HG03469 (cell line): Measurements from ENCODE around the gene MAN2A2.

Experiments
- ATAC-seq: cut with Tn5 transposase; IDR thresholded peaks from one replicate; pipeline ENCODE4 v1.9.1; 2021; ENCODE audit warnings: mild to moderate bottlenecking, moderate library complexity, moderate number of reproducible peaks; ENCODE audit not compliant: unreplicated experiment

Gene MAN2A2

DNA sequence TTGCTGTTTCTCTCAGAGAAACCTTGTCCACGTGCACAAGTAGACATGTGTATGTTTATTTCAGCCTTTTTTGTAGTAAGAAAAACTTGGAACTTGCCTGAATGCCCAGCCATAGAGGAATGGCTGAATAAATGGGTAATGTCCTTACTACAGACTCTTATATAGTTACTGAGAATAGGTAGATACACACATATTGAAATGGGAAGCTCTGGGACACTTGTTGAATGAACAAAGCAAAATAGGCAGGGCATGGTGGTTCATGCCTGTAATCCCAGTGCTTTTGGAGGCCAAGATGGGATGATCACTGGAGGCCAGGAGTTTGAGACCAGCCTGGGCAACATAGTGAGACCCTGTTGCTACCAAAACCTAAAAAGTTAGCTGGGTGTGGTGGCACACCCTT is 33.7 kb downstream of the MAN2A2 start:
- no peak for ATAC-seq

DNA sequence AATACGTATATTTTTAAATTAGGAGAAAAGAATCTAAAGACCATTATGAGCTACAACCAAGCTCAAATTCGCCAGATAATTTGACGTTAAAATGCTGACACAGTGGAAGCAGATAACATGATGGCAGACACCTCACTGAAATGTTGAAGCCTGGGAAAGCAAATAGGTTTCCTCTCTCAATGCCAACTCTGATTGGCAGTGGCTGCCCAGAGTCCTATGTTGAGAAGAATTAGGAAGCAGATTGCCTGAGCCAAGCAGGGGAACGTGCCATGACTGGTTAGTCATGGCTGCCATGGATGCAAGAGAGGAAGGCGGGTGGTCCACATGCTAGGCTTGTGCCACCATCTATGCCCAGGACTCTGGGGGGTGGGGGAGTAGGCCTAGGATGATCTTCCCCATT is 35.2 kb downstream of the MAN2A2 start:
- ATAC-seq, result no peak

- no peak for ATAC-seq
Measured at GRCh38 chr15:90939756-90940155, 36.7 kb downstream of the MAN2A2 start.

GRCh38 chr15:90941038-90941437 is 37.9 kb downstream of the MAN2A2 start:
- no peak for ATAC-seq

GRCh38 chr15:90942354-90943120 is 39.4 kb downstream of the MAN2A2 start:
- ATAC-seq, result no peak

DNA sequence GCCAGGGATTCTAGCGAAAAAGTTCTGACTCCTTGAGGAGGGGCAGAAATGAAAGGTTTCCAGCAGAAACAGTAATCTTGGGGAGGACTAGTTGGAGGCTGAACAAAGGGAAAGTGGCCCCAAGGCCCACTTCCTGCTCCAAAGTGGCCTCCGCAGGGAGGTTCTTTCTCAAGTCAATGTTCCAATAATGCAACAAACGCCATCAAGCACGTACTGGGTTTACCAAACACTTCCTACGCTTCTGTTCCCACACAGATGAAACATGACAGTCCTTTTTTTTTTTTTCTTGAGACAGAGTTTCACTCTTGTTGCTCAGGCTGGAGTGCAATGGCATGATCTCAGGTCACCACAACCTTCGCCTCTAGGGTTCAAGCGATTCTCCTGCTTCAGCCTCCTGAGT is 42.0 kb downstream of the MAN2A2 start:
- no peak for ATAC-seq

DNA sequence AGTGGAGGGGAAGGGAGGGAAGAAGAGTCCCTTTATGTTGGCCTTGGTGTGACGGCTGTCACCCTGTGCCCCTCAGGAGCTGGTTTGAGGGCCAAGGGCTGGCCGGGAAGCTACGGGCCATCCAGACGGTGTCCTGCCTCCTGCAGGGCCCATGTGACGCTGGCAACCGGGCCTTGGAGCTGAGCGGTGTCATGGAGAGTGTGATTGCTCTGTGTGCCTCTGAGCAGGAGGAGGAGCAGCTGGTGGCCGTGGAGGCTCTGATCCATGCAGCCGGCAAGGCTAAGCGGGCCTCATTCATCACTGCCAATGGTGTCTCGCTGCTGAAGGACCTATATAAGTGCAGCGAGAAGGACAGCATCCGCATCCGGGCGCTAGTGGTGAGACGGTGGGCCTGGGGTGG is 43.4 kb downstream of the MAN2A2 start:
- no peak for ATAC-seq

GRCh38 chr15:90946941-90947576 is 44.0 kb downstream of the MAN2A2 start:
- no peak for ATAC-seq

- ATAC-seq, result no peak
Measured at GRCh38 chr15:90947577-90948357, 44.7 kb downstream of the MAN2A2 start.

DNA sequence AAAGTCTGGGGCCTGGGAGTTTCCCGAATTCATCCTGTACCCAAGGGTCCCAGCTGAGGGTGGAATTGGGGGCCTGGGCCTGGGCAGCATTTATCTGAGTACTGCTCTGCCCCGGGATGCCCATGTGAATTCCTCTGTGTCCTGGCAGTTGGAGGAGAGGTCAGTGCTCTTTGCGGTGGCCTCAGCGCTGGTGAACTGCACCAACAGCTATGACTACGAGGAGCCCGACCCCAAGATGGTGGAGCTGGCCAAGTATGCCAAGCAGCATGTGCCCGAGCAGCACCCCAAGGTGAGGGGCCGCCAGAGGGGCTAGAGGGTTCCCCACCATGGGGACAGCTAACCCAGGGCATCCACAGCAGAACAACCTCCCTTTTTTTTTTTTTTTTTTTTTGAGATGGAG is 45.4 kb downstream of the MAN2A2 start:
- ATAC-seq, result no peak

- ATAC-seq, result no peak
Measured at GRCh38 chr15:90949979-90950675, 47.0 kb downstream of the MAN2A2 start.

GRCh38 chr15:90950676-90951075 is 47.6 kb downstream of the MAN2A2 start:
- no peak for ATAC-seq

DNA sequence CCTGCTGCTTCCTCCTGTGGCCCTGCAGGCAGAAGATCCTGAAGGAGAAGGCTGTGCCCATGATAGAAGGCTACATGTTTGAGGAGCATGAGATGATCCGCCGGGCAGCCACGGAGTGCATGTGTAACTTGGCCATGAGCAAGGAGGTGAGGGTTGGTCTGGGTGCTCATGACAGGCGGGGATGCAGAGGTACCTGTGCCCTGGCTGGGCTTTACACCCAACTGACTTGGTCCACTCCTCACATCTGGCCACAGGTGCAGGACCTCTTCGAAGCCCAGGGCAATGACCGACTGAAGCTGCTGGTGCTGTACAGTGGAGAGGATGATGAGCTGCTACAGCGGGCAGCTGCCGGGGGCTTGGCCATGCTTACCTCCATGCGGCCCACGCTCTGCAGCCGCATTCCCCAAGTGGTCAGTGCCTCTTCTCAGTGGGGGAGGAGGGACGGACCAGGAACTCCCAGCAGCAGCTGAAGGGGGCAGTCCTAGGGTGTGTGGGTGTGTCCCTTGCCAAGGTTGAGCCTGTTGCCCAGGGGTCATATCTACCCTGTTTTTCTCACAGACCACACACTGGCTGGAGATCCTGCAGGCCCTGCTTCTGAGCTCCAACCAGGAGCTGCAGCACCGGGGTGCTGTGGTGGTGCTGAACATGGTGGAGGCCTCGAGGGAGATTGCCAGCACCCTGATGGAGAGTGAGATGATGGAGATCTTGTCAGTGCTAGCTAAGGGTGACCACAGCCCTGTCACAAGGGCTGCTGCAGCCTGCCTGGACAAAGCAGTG is 50.0 kb downstream of the MAN2A2 start:
- no peak for ATAC-seq

GRCh38 chr15:90953947-90954711 is 51.0 kb downstream of the MAN2A2 start:
- ATAC-seq, result no peak

DNA sequence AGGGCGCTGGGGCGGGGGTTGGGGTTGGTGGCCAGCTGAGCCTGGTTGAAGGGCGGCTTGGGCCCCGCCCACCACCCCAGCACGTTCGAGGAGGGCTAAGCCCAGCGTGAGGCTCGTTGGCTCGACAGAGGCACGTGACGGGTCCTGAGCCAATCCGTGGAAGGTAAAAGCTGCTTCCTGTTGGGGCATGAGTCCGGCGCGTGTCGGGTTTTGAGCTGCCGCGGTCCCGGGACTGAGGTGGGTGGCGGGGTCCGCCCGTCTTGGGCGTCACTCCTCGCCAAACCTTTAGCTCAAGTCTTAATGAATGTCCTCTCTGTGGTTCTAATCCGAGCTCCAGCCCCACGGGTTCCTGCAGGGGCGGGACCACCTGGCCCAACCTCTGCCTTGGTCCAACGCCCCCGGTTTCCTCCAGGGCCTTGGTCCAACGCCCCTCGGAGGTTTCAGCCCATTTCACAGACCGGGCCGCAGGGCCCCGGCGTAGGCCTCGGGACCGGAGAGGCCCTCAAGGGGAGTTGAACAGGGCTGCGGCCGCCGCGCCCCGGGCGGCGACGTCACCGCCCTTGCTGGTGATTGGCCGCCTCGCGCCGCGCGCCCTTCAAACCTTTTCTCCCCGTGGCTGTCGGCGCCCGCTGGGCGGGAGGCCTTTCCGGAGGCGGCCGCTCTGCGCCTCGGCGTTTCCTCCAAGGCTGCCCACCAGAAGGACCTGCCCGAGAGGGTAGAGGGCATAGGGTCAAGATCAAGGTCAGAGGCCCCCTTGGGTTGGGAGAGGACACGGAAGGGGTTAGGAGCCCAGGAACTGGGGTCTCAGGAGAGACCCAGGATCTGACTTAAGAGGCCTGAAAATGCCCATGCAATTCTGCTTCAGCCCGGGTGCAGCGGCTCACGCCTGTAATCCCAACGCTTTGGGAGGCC is 51.9 kb downstream of the MAN2A2 start, which contains the start of gene RCCD1:
Gene RCCD1, plus strand, starts transcription at position 173 of the 912 bp plus-strand sequence. CDS start 1,851 bp downstream, outside the sequence.
- ATAC-seq, result peak; percentile 75

- no peak for ATAC-seq
Measured at GRCh38 chr15:90955624-90956273, 52.6 kb downstream of the MAN2A2 start.

- no peak for ATAC-seq
Measured at GRCh38 chr15:90956274-90957030, 53.4 kb downstream of the MAN2A2 start.
